Mesodermal cell (in vitro differentiated cells): Measurements from ENCODE around the gene EDA. TPM values are rescaled to one million over a fixed set of nuclear protein-coding genes. Genes with fewer than 3 reads are reported as not detected.

Experiments
- H3K27ac ChIP-seq: 2 replicates; pipeline ENCODE4 v1.7.0; 2013; ENCODE audit warnings: mild to moderate bottlenecking, low read depth, low read length, moderate library complexity; ENCODE audit not compliant: severe bottlenecking
- H3K36me3 ChIP-seq: 2 replicates; pipeline ENCODE4 v1.7.1; 2013; ENCODE audit warnings: mild to moderate bottlenecking, low read length, moderate library complexity; ENCODE audit not compliant: control insufficient read depth, insufficient read depth
- H3K4me1 ChIP-seq: one replicate; pipeline ENCODE4 v1.7.1; 2013; ENCODE audit warnings: mild to moderate bottlenecking, low read length; ENCODE audit not compliant: insufficient read depth, control insufficient read depth, poor library complexity, severe bottlenecking
- H3K4me3 ChIP-seq: 2 replicates; pipeline ENCODE4 v1.7.0; 2013; ENCODE audit warnings: low read length, control low read depth, mild to moderate bottlenecking; ENCODE audit not compliant: insufficient read depth, poor library complexity, severe bottlenecking; ENCODE audit errors: extremely low read depth
- H3K9me3 ChIP-seq: 2 replicates; pipeline ENCODE4 v1.7.1; 2013; ENCODE audit warnings: mild to moderate bottlenecking, low read length, moderate library complexity; ENCODE audit not compliant: control insufficient read depth
- WGBS, 2 experiments: methylation state at CpG; one replicate each; pipeline ENCODE4 v1.1.5; 2013; ENCODE audit warnings: missing lambda C conversion rate in 2 of 2; ENCODE audit not compliant: insufficient coverage in 2 of 2; 5-methylcytosine and 5-hydroxymethylcytosine counted together
- polyA plus RNA-seq, 2 experiments: library from polyadenylated mRNA; stranded (reverse); fragments of 50-300 nt; gene quantifications; one replicate each; pipeline ENCODE4 v1.2.3, GENCODE V29; 2013

EDA gene
- 3.5 TPM for polyA plus RNA-seq (2013, experiment 1 of 2)
- polyA plus RNA-seq (2013, experiment 2 of 2): 2.7 TPM

GRCh38 chrX:69615779-69616456 lies at the start of gene EDA:
EDA (plus strand) TSS chrX:69616113.
- Histone ChIP-seq H3K27ac (peak within 1 kb of the TSS; percentile 77), H3K36me3 (no peaks in the 10 kb centered on the region), H3K4me1 (no peaks in the 10 kb centered on the region), H3K9me3 (no peaks in the 10 kb centered on the region), H3K4me3 (peak within 1 kb of the TSS; percentile 42)
- WGBS, 2 experiments: 0% methylated on average over 5 to 13 of the region's 56 CpGs

- 74 to 88% methylated on average over 2 of the region's 3 CpGs for WGBS, 2 experiments
- no peak overlapping the region for H3K27ac ChIP-seq
- no peaks in the 10 kb centered on the region for H3K9me3 ChIP-seq
- H3K36me3 ChIP-seq: no peaks in the 10 kb centered on the region
- H3K4me3 ChIP-seq: no peak overlapping the region
- no peaks in the 10 kb centered on the region for H3K4me1 ChIP-seq
Observed at GRCh38 chrX:69568828-69569227, 47.1 kb upstream of the EDA start.

DNA sequence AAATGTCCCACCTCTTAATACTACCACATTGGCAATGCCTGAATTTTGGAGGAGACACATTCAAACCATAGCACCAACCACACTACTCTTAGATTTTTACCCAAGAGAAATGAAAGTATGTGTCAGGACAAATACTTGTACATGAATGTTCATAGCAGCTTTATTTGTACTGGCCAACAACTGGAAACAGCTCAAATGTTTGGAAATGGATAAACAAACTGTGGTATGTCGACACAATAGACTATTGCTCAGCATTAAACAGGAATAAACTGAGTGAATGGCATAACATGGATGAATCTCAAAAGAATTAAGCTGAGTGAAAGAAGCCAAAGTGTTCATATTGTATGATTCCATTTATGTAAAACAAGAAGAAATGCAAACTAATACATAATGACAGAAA lies 18.5 kb upstream of the EDA start:
- no CpG with 5 or more reads among the region's 1 CpG for WGBS, 2 experiments

GRCh38 chrX:69600182-69600581 lies 15.7 kb upstream of the EDA start:
- WGBS, 2 experiments: 100% methylated on average over 1 of the region's 3 CpGs; no CpG with 5 or more reads in 1 of the 2 experiments
- Histone ChIP-seq H3K4me3 (no peak overlapping the region), H3K9me3 (no peaks in the 10 kb centered on the region), H3K36me3 (no peaks in the 10 kb centered on the region), H3K4me1 (no peaks in the 10 kb centered on the region), H3K27ac (no peak overlapping the region)

More for the DNA sequence above, 18.5 kb upstream of the EDA start:
- Histone ChIP-seq H3K36me3 (no peaks in the 10 kb centered on the region), H3K4me3 (no peak overlapping the region), H3K27ac (no peak overlapping the region), H3K4me1 (no peaks in the 10 kb centered on the region), H3K9me3 (no peaks in the 10 kb centered on the region)

DNA sequence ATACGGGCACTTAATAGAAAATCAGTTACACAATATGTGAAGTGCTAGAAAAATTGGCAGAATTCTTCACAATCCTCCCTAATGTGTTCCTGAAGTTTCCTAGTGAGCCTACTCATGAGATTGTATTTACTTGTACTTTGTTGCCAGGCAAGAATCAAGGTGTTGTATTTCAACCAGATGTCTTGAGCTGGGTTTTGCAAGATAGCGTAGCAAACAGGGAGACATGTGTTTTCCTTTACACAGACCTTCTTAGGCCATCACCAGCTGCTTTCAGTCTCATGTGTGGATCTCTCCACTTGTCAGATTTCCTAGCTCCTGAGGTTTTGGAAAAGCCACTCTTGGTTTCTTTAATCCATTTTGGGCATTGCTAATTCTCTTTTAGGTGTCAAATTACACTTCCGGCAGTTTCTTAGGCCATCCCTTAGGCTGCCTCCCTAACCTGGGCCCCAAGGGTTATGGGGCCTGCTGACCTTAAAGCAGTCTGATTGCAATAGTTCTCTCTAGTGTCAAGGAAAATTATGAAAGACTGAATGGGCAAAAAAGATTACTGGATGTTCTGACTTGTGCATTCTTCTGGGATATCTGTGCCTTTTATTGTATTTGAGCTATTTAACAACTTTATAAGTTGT lies 12.2 kb upstream of the EDA start:
- Histone ChIP-seq H3K9me3 (no peaks in the 10 kb centered on the region), H3K27ac (no peak overlapping the region), H3K4me1 (peaks cover 2% of the 10 kb centered on the region), H3K4me3 (no peak overlapping the region), H3K36me3 (no peaks in the 10 kb centered on the region)
- WGBS, 2 experiments: 71% methylated on average over 1 of the region's 3 CpGs; no CpG with 5 or more reads in 1 of the 2 experiments

DNA sequence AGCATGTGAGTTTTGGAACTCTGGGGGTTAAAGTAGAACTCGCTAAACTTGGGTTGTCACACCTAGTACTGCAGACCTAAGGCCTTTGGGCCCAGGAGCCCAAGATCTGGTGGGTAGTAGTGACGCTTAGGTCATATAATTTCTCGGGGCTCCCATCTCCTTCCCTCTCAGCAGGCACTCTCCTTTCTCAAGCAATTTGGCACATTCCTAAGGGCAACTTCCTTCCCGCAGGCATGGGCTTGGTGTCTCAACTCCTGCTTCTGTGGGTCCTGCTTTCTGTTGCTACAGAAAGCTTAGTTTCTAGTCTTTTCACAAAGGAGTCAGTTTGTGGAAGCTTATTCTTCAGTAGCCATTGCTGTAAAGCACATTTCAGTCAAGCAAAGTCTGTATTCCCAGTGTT lies 10.4 kb upstream of the EDA start:
- Histone ChIP-seq H3K9me3 (no peaks in the 10 kb centered on the region), H3K4me1 (peaks cover 2% of the 10 kb centered on the region), H3K27ac (no peak overlapping the region), H3K4me3 (no peak overlapping the region), H3K36me3 (no peaks in the 10 kb centered on the region)
- no CpG with 5 or more reads among the region's 4 CpGs for WGBS, 2 experiments

GRCh38 chrX:69607616-69608015 lies 8.3 kb upstream of the EDA start:
- Histone ChIP-seq H3K9me3 (no peaks in the 10 kb centered on the region), H3K36me3 (no peaks in the 10 kb centered on the region), H3K4me1 (peaks cover 2% of the 10 kb centered on the region), H3K4me3 (no peak overlapping the region), H3K27ac (no peak overlapping the region)

- no peaks in the 10 kb centered on the region for H3K36me3 ChIP-seq
- H3K9me3 ChIP-seq: no peaks in the 10 kb centered on the region
- no peak overlapping the region for H3K4me3 ChIP-seq
- H3K27ac ChIP-seq: no peak overlapping the region
- no peaks in the 10 kb centered on the region for H3K4me1 ChIP-seq
- WGBS, 2 experiments: 100% methylated on average over 1 of the region's 1 CpG; no CpG with 5 or more reads in 1 of the 2 experiments
Observed at GRCh38 chrX:69613946-69614345, 2.0 kb upstream of the EDA start.

GRCh38 chrX:69614886-69615285 lies 1.0 kb upstream of the EDA start:
- WGBS, 2 experiments: no CpG with 5 or more reads among the region's 4 CpGs
- Histone ChIP-seq H3K4me1 (no peaks in the 10 kb centered on the region), H3K27ac (peak overlapping the region; percentile 77), H3K4me3 (no peak overlapping the region), H3K9me3 (no peaks in the 10 kb centered on the region), H3K36me3 (no peaks in the 10 kb centered on the region)

- Histone ChIP-seq H3K4me1 (no peaks in the 10 kb centered on the region), H3K36me3 (no peaks in the 10 kb centered on the region), H3K4me3 (peak overlapping the region; percentile 24), H3K27ac (peak overlapping the region; percentile 77), H3K9me3 (no peaks in the 10 kb centered on the region)
- WGBS, 2 experiments: no CpG with 5 or more reads among the region's 7 CpGs
Observed at GRCh38 chrX:69615342-69615741, 571 bp upstream of the EDA start.
